Endothelial cell of umbilical vein (primary cell): ENCODE measurements around the gene TBC1D10B. TPM values are rescaled to one million over a fixed set of nuclear protein-coding genes. Genes with fewer than 3 reads are reported as not detected.

Source experiments
- BruUV-seq: library from RNA; stranded (reverse); fragments of 400-500 nt; replicated peaks from 2 replicates; lab custom pipeline; 2021; lab: Mats Ljungman, UMichigan
- CTCF ChIA-PET: fragments of 300-600, 350-600 bp; sonication (Branson Sonifier 250); formaldehyde crosslinking; loops from one replicate; lab custom pipeline; 2021; ENCODE audit warnings: antibody characterized with exemption, inconsistent platforms; lab: Charles Lee
- POLR2A ChIA-PET: fragments of 300-600, 350-600 bp; sonication (Branson Sonifier 250); formaldehyde crosslinking; loops from one replicate; lab custom pipeline; 2021; ENCODE audit warnings: antibody characterized with exemption, inconsistent platforms; lab: Charles Lee
- DNase-seq: peaks from one replicate; pipeline ENCODE4 v3.0.0-alpha.2; 2011; ENCODE audit warnings: low read depth, low spot score
- FAIRE-seq: peaks from 2 replicates; lab custom pipeline; 2011; peaks lifted over from hg19 to GRCh38; lab: Jason Lieb, UNC
- H2AFZ ChIP-seq: 2 replicates; pipeline ENCODE4 v1.6.0; 2012; ENCODE audit warnings: low read depth, low read length, control low read depth, inconsistent platforms
- H3K27ac ChIP-seq: 2 replicates; pipeline ENCODE4 v1.5.1; 2011; ENCODE audit warnings: low read depth, mild to moderate bottlenecking, control low read depth, low read length, moderate library complexity; ENCODE audit not compliant: insufficient read depth
- H3K27me3 ChIP-seq, 2 experiments: 2 replicates each; pipeline versions ENCODE4 v1.6.0 to v1.6.1; 2011; ENCODE audit warnings: low read length in 2 of 2, mixed read lengths in 1 of 2; ENCODE audit not compliant: control insufficient read depth in 2 of 2, insufficient read depth in 2 of 2
- H3K36me3 ChIP-seq, 2 experiments: 2 replicates in 1 of 2; 3 replicates in 1 of 2; pipeline ENCODE4 v1.5.1; 2011; ENCODE audit warnings: low read length in 2 of 2, mild to moderate bottlenecking in 1 of 2, moderate library complexity in 1 of 2; ENCODE audit not compliant: control insufficient read depth in 2 of 2, insufficient read depth in 2 of 2; ENCODE audit errors: extremely low read depth in 1 of 2
- H3K4me1 ChIP-seq: 3 replicates; pipeline ENCODE4 v1.5.1; 2011; ENCODE audit warnings: mild to moderate bottlenecking, low read length; ENCODE audit not compliant: control insufficient read depth, insufficient read depth; ENCODE audit errors: extremely low read depth
- H3K4me2 ChIP-seq: 2 replicates; pipeline ENCODE4 v1.6.1; 2011; ENCODE audit warnings: low read length, control low read depth, mixed read lengths; ENCODE audit not compliant: insufficient read depth
- H3K4me3 ChIP-seq, 3 experiments: fragments of 200-600 bp in 1 of 3; sonication (generic), shearing (Covaris generic) in 1 of 3; replicated peaks in 1 of 3; 2 replicates each; pipeline ENCODE4 v1.5.1; 2011 to 2016; ENCODE audit warnings: control low read depth in 3 of 3, low read length in 3 of 3, mild to moderate bottlenecking in 2 of 3, inconsistent platforms in 1 of 3, low read depth in 1 of 3, moderate library complexity in 1 of 3; ENCODE audit not compliant: insufficient read depth in 1 of 3
- H3K79me2 ChIP-seq: 2 replicates; pipeline ENCODE4 v1.6.0; 2012; ENCODE audit warnings: low read length, inconsistent platforms; ENCODE audit not compliant: control insufficient read depth, insufficient read depth
- H3K9ac ChIP-seq: replicated peaks from 2 replicates; pipeline ENCODE3; 2011; ENCODE audit warnings: low read length, control low read depth; ENCODE audit not compliant: insufficient read depth; ENCODE audit errors: extremely low read depth
- H3K9me1 ChIP-seq: replicated peaks from 3 replicates; pipeline ENCODE4 v1.6.0; 2011; ENCODE audit warnings: mild to moderate bottlenecking, low read length; ENCODE audit not compliant: control insufficient read depth, insufficient read depth; ENCODE audit errors: extremely low read depth
- H3K9me3 ChIP-seq: replicated peaks from 2 replicates; pipeline ENCODE4 v1.5.1; 2012; ENCODE audit warnings: low read length, inconsistent platforms; ENCODE audit not compliant: control insufficient read depth, insufficient read depth
- H4K20me1 ChIP-seq: replicated peaks from 2 replicates; pipeline ENCODE3; 2011; ENCODE audit warnings: mild to moderate bottlenecking, low read length; ENCODE audit not compliant: control insufficient read depth, insufficient read depth; ENCODE audit errors: extremely low read depth
- CTCF ChIP-seq, 2 donors: IDR thresholded peaks; 1 replicate in 1 of 2; 2 replicates in 1 of 2; pipeline ENCODE4 v1.5.1; 2011; ENCODE audit warnings: low read length in 2 of 2, mild to moderate bottlenecking in 2 of 2, moderate library complexity in 2 of 2, control low read depth in 1 of 2, inconsistent platforms in 1 of 2, low read depth in 1 of 2; ENCODE audit not compliant: insufficient read depth in 1 of 2; ENCODE audit errors: extremely low read depth in 1 of 2
- EZH2 ChIP-seq: IDR thresholded peaks from 2 replicates; pipeline ENCODE4 v1.6.1; 2012; ENCODE audit warnings: borderline replicate concordance, low read depth, mild to moderate bottlenecking, moderate library complexity, low read length, inconsistent platforms; ENCODE audit not compliant: severe bottlenecking
- FOS ChIP-seq: IDR thresholded peaks from 2 replicates; pipeline ENCODE4 v1.6.1; 2011; ENCODE audit warnings: mild to moderate bottlenecking, low read length, moderate library complexity, borderline replicate concordance; ENCODE audit not compliant: insufficient read depth
- GATA2 ChIP-seq: IDR thresholded peaks from 2 replicates; pipeline ENCODE4 v1.7.0; 2011; ENCODE audit warnings: low read depth, mild to moderate bottlenecking, moderate library complexity, mixed read lengths, low read length; ENCODE audit not compliant: insufficient read length, insufficient read depth
- JUN ChIP-seq: IDR thresholded peaks from 2 replicates; pipeline ENCODE4 v1.6.1; 2011; ENCODE audit warnings: borderline replicate concordance, low read depth; ENCODE audit not compliant: insufficient read length, insufficient read depth
- MYC ChIP-seq: IDR thresholded peaks from one replicate; pipeline ENCODE4 v1.6.1; 2011; ENCODE audit warnings: mild to moderate bottlenecking, low read depth, low read length
- POLR2A ChIP-seq: IDR thresholded peaks from 2 replicates; pipeline ENCODE4 v1.6.1; 2012; ENCODE audit warnings: low read depth, mild to moderate bottlenecking, control low read depth, low read length
- POLR2AphosphoS5 ChIP-seq: IDR thresholded peaks from 2 replicates; pipeline ENCODE4 v1.6.1; 2012; ENCODE audit warnings: low read depth, mild to moderate bottlenecking, control low read depth, low read length, moderate library complexity; ENCODE audit not compliant: insufficient read depth
- dilution Hi-C: fragments of 300-500 bp; cut with MboI; formaldehyde crosslinking; loops from one replicate; pipeline ENCODE4 v1.15.0; 2019; ENCODE audit warnings: low sequenced_read_pairs; ENCODE audit not compliant: extremely low pct_ligation_motif_present
- intact Hi-C: fragments of 100-400 bp; cut with micrococcal nuclease; formaldehyde crosslinking; loops from one replicate; pipeline ENCODE4 v1.10.0; 2022
- polyA plus RNA-seq, 4 experiments: library from polyadenylated mRNA; depleted of rRNA in 3 of 4; stranded (reverse) in 3 of 4; unstranded in 1 of 4; fragments of >200 nt; gene quantifications; 2 replicates each; pipeline versions ENCODE4 v1.2.1 to v1.2.3, GENCODE V29; 2011 to 2012; ENCODE audit warnings: missing spikeins in 1 of 4
- total RNA-seq: library from RNA; stranded (reverse); gene quantifications from 2 replicates; pipeline ENCODE4 v1.2.3, GENCODE V29; 2021
- TF ChIP-seq, protein P1 (sequence below): IDR thresholded peaks from 2 replicates; pipeline ENCODE4 v1.6.1; 2011; ENCODE audit not compliant: insufficient read depth, insufficient read length

The TBC1D10B gene
- total and polyA plus RNA-seq, 2 donors (not counting 3 experiments of a cell fraction or from before 2014, with no cell fraction given) = 37.0 to 63.0 TPM

DNA sequence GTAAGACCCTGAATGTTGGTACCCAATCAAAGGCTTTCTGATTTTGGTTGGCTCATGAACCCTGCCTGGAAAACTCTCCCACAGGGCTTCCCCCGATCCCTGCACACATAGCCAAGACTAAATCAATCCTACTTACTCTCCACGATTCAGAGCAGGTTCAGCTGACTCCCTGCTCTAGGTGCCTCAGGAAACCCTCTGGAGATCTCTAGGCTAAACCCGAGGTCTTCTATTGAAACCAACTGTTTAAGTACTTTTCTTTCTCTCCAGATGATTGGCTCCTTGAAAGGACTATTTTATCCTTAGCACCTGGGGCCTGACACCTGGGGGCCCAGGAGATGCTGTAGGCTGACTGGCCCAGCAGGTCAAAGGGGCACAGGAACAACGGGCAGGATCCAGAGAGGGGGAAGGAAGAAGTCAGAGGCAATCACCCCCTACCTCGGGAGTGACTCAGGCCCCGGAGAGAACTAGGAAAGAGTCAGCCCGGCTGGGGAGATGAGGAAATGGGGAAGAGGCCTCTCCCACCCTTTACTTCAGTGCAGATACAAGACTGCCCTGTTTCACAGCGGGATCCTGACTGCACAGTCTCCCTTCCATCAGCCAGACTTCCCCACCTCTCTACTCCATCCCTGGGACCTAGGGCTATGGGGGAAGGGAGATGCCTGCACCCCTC, 2.0 kb downstream of the TBC1D10B start:
- intact Hi-C loops (no loop called here), dilution Hi-C loops (no loop called here)
- peak overlapping the region; percentile 53 for H3K9ac ChIP-seq
- BruUV-seq = no TSS peak
- TF ChIP-seq FOS (peak; percentile 62), EZH2 (no peak), POLR2AphosphoS5 (peak; percentile 25)
- CTCF ChIA-PET = interaction anchor here (1.0 to 3.1 kb wide), 3 partner anchors 27 to 276 kb away, joined by 3 to 12 read pairs (median 6); partner anchors contain the start of genes TBX6 and ZNF48
- H3K4me2 ChIP-seq = peak overlapping the region; percentile 88
- H3K79me2 ChIP-seq = peaks cover 62% of the 10 kb centered on the region
- no peak overlapping the region for H2AFZ ChIP-seq
- H3K9me1 ChIP-seq = no peaks in the 10 kb centered on the region
- peaks cover 24% of the 10 kb centered on the region for H3K4me1 ChIP-seq
- DNase-seq (peak; percentile 48), FAIRE-seq (peak; percentile 88)
- peak overlapping the region; percentile 42 for H3K27ac ChIP-seq
- POLR2A ChIA-PET = interaction anchor here (0.8 kb wide), 1 partner anchor 27 kb away, joined by 3 read pairs; the partner anchor contains the start of gene ZNF48
- peak overlapping the region; percentile 49 to 83 (median 70) for H3K4me3 ChIP-seq
- no peaks in the 10 kb centered on the region for H3K27me3 ChIP-seq
- peaks cover 6 to 10% of the 10 kb centered on the region in 2 experiments for H3K36me3 ChIP-seq
- H4K20me1 ChIP-seq = no peaks in the 10 kb centered on the region
- no peaks in the 10 kb centered on the region for H3K9me3 ChIP-seq

DNA sequence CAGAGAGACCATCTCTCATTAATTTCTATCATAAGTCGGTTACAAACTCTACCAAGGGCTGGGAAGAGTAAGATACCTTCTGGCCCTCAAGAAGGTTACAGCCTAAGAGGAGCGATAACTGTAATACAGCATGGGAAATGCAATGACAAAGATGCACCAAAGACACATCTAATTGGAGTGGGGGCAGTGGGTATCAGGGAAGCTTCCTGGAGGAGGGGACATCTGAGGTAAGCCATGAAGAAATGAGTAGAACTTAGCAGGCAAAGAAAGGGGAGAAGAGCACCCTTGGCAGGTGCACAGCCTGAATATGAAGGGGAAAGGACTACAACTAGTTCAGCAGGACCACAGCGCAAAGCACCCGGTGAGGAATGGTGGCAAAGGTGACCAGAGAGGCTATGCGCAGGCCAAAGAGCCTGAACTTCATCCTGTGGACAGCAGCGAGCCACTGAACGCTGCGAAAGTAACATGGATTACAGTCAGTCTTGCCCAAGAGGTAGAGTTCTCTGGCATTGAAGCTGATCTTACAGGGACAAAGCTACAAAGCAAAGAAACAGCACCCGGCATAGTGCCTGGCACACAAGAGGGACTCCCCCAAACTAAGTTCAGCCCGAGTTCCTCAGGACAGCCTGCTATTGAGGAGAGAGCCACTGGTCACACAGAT, 2.8 kb downstream of the TBC1D10B start:
- H3K9ac ChIP-seq = peak overlapping the region; percentile 53
- ChIA-PET CTCF (interaction anchor here (3.1 kb wide), 1 partner anchor 42 kb away, joined by 12 read pairs; no protein-coding TSS in a partner anchor), POLR2A (no interaction called here)

More for the DNA sequence above, 2.8 kb downstream of the TBC1D10B start:
- no peak for TF ChIP-seq FOS
- TF ChIP-seq POLR2AphosphoS5 = no peak
- TF ChIP-seq POLR2A = no peak
- no peak for TF ChIP-seq GATA2
- no peak for TF ChIP-seq CTCF (IDR thresholded peaks at IDR 0.05; ENCODE audit: extremely low read depth in 1 of 2, insufficient read depth in 1 of 2, low read depth in 1 of 2, low read length in 2 of 2)
- TF ChIP-seq, protein P1, sequence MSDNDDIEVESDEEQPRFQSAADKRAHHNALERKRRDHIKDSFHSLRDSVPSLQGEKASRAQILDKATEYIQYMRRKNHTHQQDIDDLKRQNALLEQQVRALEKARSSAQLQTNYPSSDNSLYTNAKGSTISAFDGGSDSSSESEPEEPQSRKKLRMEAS = no peak
- no peak for TF ChIP-seq EZH2
- TF ChIP-seq MYC = no peak
- no peak for TF ChIP-seq JUN
- H4K20me1 ChIP-seq = no peaks in the 10 kb centered on the region
- intact Hi-C loops (no loop called here), dilution Hi-C loops (no loop called here)
- H3K9me1 ChIP-seq = no peaks in the 10 kb centered on the region
- H3K36me3 ChIP-seq = peaks cover 6 to 10% of the 10 kb centered on the region in 2 experiments
- DNase-seq = no peak
- peak overlapping the region in 2 of 3 experiments; percentile 49 to 70 for H3K4me3 ChIP-seq
- FAIRE-seq = no peak
- H3K79me2 ChIP-seq = peaks cover 68% of the 10 kb centered on the region
- peak overlapping the region; percentile 88 for H3K4me2 ChIP-seq
- BruUV-seq = no TSS peak
- no peak overlapping the region for H3K27ac ChIP-seq
- H2AFZ ChIP-seq = no peak overlapping the region
- no peaks in the 10 kb centered on the region for H3K9me3 ChIP-seq
- peaks cover 24% of the 10 kb centered on the region for H3K4me1 ChIP-seq
- H3K27me3 ChIP-seq = no peaks in the 10 kb centered on the region
